Prostate gland (tissue), 2 donors: Measurements from ENCODE around the gene GFM1. TPM values are rescaled to one million over a fixed set of nuclear protein-coding genes. Genes with fewer than 3 reads are reported as not detected.

Experiments used
- DNase-seq: peaks from one replicate; pipeline ENCODE4 v3.0.0-alpha.2; 2019; ENCODE audit warnings: low spot score
- H3K27ac ChIP-seq, 2 donors: fragments of 200-600 bp; sonication (generic); 2 replicates each; pipeline ENCODE4 v1.5.1; 2017 to 2019
- H3K27me3 ChIP-seq: fragments of 200-600 bp; sonication (generic); replicated peaks from 2 replicates; pipeline ENCODE4 v1.5.1; 2019; ENCODE audit not compliant: insufficient read depth
- H3K36me3 ChIP-seq, 2 donors: fragments of 200-600 bp; sonication (generic); 1 replicate in 1 of 2; 2 replicates in 1 of 2; pipeline versions ENCODE4 v1.5.1 to v1.8.1; 2017 to 2019
- H3K4me1 ChIP-seq: fragments of 200-600 bp; sonication (generic); replicated peaks from 2 replicates; pipeline ENCODE4 v1.5.1; 2019
- H3K4me3 ChIP-seq, 2 donors: fragments of 200-600 bp; sonication (generic); 2 replicates each; pipeline ENCODE4 v1.5.1; 2017 to 2019
- H3K9me3 ChIP-seq: fragments of 200-600 bp; sonication (generic); 2 replicates; pipeline ENCODE4 v1.5.1; 2017
- CTCF ChIP-seq, 4 experiments: fragments of 200-600 bp in 2 of 4; fragments of 450-650 bp in 2 of 4; sonication (generic) in 2 of 4; IDR thresholded peaks; 1 replicate in 3 of 4; 2 replicates in 1 of 4; pipeline ENCODE4 v1.5.1; 2016 to 2019; ENCODE audit warnings: antibody characterized with exemption in 4 of 4, mild to moderate bottlenecking in 2 of 4, moderate library complexity in 2 of 4
- POLR2A ChIP-seq: fragments of 450-650 bp; IDR thresholded peaks from one replicate; pipeline ENCODE4 v1.6.1; 2016; ENCODE audit warnings: antibody characterized with exemption, mild to moderate bottlenecking
- POLR2AphosphoS5 ChIP-seq: sonication (generic); formaldehyde crosslinking; IDR thresholded peaks from one replicate; pipeline ENCODE4 v1.6.1; 2017; ENCODE audit warnings: antibody characterized with exemption
- WGBS: methylation state at CpG from one replicate; pipeline ENCODE4 v1.1.5; 2018; 5-methylcytosine and 5-hydroxymethylcytosine counted together
- intact Hi-C: fragments of 100-400 bp; cut with DNase I; formaldehyde crosslinking; loops from one replicate; pipeline ENCODE4 v1.14.2; 2022
- small RNA-seq, 2 donors: library from RNA; depleted of rRNA; stranded (forward); fragments of <200 nt; gene quantifications; one replicate each; pipeline ENCODE3, GENCODE V24; 2016
- total RNA-seq, 2 donors: library from RNA; depleted of rRNA; stranded (reverse); fragments of >200 nt; gene quantifications; one replicate each; pipeline ENCODE4 v1.1.0, GENCODE V29; 2016

The GFM1 gene
- total RNA-seq, 2 donors from 2014 or later = 54.1 to 68.9 TPM

GRCh38 chr3:158739661-158740060, 95.3 kb downstream of the GFM1 start:
- DNase-seq = no peak
- no peaks in the 10 kb centered on the region for H3K36me3 ChIP-seq
- 96% methylated on average over 3 of the region's 3 CpGs for WGBS

More at GRCh38 chr3:158739661-158740060, 95.3 kb downstream of the GFM1 start:
- Histone ChIP-seq H3K27me3 (no peaks in the 10 kb centered on the region), H3K9me3 (no peaks in the 10 kb centered on the region), H3K27ac (no peak overlapping the region), H3K4me1 (no peaks in the 10 kb centered on the region), H3K4me3 (no peak overlapping the region)
- TF ChIP-seq CTCF (IDR thresholded peaks at IDR 0.05) (no peak), POLR2AphosphoS5 (no peak), POLR2A (no peak)
- intact Hi-C loops = no loop called here

Small RNA genes within 50 kb of the gene (small RNA-seq; reads per million reads assigned to genes)
- 0 reads per million in 2 donors for gene AC025033.1
- gene AC080013.6 = 0 reads per million in 2 donors

Other genes with a start within 250 kb of the GFM1 start
- gene MLF1, start 73.3 kb upstream of the GFM1 start, total RNA-seq = 10 to 100 TPM in 1 of 2 donors, 1 to 10 TPM in 1; 7.1 to 65.0 TPM
- gene LXN, start 28.1 kb downstream of the GFM1 start, total RNA-seq = 10 to 100 TPM; 40.9 to 48.4 TPM
- 100 to 1,000 TPM in 1 of 2 donors, 10 to 100 TPM in 1; 67.9 to 138 TPM for gene RARRES1, start 87.9 kb downstream of the GFM1 start, total RNA-seq
- 10 to 100 TPM; 58.6 to 92.7 TPM for gene MFSD1, start 157.5 kb downstream of the GFM1 start, total RNA-seq